ENCODE results near the gene CHML. TPM values are rescaled to one million over a fixed set of nuclear protein-coding genes. Genes with fewer than 3 reads are reported as not detected.

Gene CHML
- total and polyA plus RNA-seq, 2 experiments from 2014 or later = 3.2 to 7.2 TPM

GRCh38 chr1:241591736-241592135, 48.4 kb downstream of the CHML start:
- H3K9me3 ChIP-seq (ENCODE audit: low read depth) = no peaks in the 10 kb centered on the region
- no peak overlapping the region for H3K9ac ChIP-seq
- no peaks in the 10 kb centered on the region for H3K79me2 ChIP-seq (ENCODE audit: insufficient read depth)
- peaks cover 22% of the 10 kb centered on the region for H3F3A ChIP-seq (ENCODE audit: insufficient read depth)
- DNase-seq = no peak
- H3K36me3 ChIP-seq (ENCODE audit: low read depth) = no peaks in the 10 kb centered on the region
- H3K9me2 ChIP-seq (ENCODE audit: insufficient read depth) = no peaks in the 10 kb centered on the region
- no peak overlapping the region for H3K4me2 ChIP-seq (ENCODE audit: unreplicated experiment)
- H2AFZ ChIP-seq = no peak overlapping the region
- no peak for TF ChIP-seq EZH2phosphoT487 (IDR thresholded peaks at IDR 0.05; ENCODE audit: insufficient read depth, low read depth)
- no peak for TF ChIP-seq EZH2 (IDR thresholded peaks at IDR 0.05; ENCODE audit: insufficient read depth, poor library complexity, severe bottlenecking)
- peaks cover 23% of the 10 kb centered on the region for H3K4me1 ChIP-seq (ENCODE audit: insufficient read depth)
- no peaks in the 10 kb centered on the region for H4K20me1 ChIP-seq (ENCODE audit: insufficient read depth)
- H3K27me3 ChIP-seq (replicated peaks; ENCODE audit: insufficient read depth) = no peaks in the 10 kb centered on the region
- H3K27ac ChIP-seq = peak overlapping the region; percentile 1; the same call in 1 of the 2 replicates
- 95 to 98% methylated on average over 5 of the region's 5 CpGs for WGBS, 2 experiments (ENCODE audit: low coverage in 1 of 2, low lambda C conversion rate in 2 of 2, missing lambda C conversion rate in 2 of 2)
- H3K4me3 ChIP-seq = no peak overlapping the region
- in situ Hi-C loops (cut with MboI) = no loop called here

- H3K4me3 ChIP-seq = no peak overlapping the region
- no peaks in the 10 kb centered on the region for H4K20me1 ChIP-seq (ENCODE audit: insufficient read depth)
- no peaks in the 10 kb centered on the region for H3K9me2 ChIP-seq (ENCODE audit: insufficient read depth)
- H3K4me2 ChIP-seq (ENCODE audit: unreplicated experiment) = no peak overlapping the region
- no peak overlapping the region for H3K9ac ChIP-seq
- no peaks in the 10 kb centered on the region for H3K79me2 ChIP-seq (ENCODE audit: insufficient read depth)
- H3K36me3 ChIP-seq (ENCODE audit: low read depth) = no peaks in the 10 kb centered on the region
- peak; percentile 78 for DNase-seq
- H3K4me1 ChIP-seq (ENCODE audit: insufficient read depth) = peaks cover 23% of the 10 kb centered on the region
- H3K9me3 ChIP-seq (ENCODE audit: low read depth) = no peaks in the 10 kb centered on the region
- peak overlapping the region; percentile 1; the same call in 1 of the 2 replicates for H3K27ac ChIP-seq
- H3F3A ChIP-seq (ENCODE audit: insufficient read depth) = peaks cover 22% of the 10 kb centered on the region
- H2AFZ ChIP-seq = no peak overlapping the region
- in situ Hi-C loops (cut with MboI) = no loop called here
- TF ChIP-seq EZH2 (IDR thresholded peaks at IDR 0.05; ENCODE audit: insufficient read depth, poor library complexity, severe bottlenecking) = no peak
- TF ChIP-seq EZH2phosphoT487 (IDR thresholded peaks at IDR 0.05; ENCODE audit: insufficient read depth, low read depth) = no peak
- no peaks in the 10 kb centered on the region for H3K27me3 ChIP-seq (replicated peaks; ENCODE audit: insufficient read depth)
These were observed 48.9 kb downstream of the CHML start for GRCh38 chr1:241591317-241591716.

- in situ Hi-C loops (cut with MboI) = no loop called here
- no peaks in the 10 kb centered on the region for H3K27me3 ChIP-seq (replicated peaks; ENCODE audit: insufficient read depth)
- WGBS, 2 experiments (ENCODE audit: low coverage in 1 of 2, low lambda C conversion rate in 2 of 2, missing lambda C conversion rate in 2 of 2) = 66% methylated on average over 4 of the region's 4 CpGs
These were observed 49.5 kb downstream of the CHML start for GRCh38 chr1:241590719-241591118.

More at GRCh38 chr1:241590719-241591118, 49.5 kb downstream of the CHML start:
- Histone ChIP-seq H4K20me1 (ENCODE audit: insufficient read depth) (no peaks in the 10 kb centered on the region), H3K36me3 (ENCODE audit: low read depth) (no peaks in the 10 kb centered on the region), H2AFZ (no peak overlapping the region), H3K4me3 (no peak overlapping the region), H3K9me2 (ENCODE audit: insufficient read depth) (no peaks in the 10 kb centered on the region), H3K9me3 (ENCODE audit: low read depth) (no peaks in the 10 kb centered on the region), H3K4me2 (ENCODE audit: unreplicated experiment) (no peak overlapping the region), H3K79me2 (ENCODE audit: insufficient read depth) (no peaks in the 10 kb centered on the region), H3K27ac (no peak overlapping the region), H3K4me1 (ENCODE audit: insufficient read depth) (peaks cover 23% of the 10 kb centered on the region), H3F3A (ENCODE audit: insufficient read depth) (peaks cover 22% of the 10 kb centered on the region), H3K9ac (no peak overlapping the region)
- TF ChIP-seq EZH2phosphoT487 (IDR thresholded peaks at IDR 0.05; ENCODE audit: insufficient read depth, low read depth) (no peak), EZH2 (IDR thresholded peaks at IDR 0.05; ENCODE audit: insufficient read depth, poor library complexity, severe bottlenecking) (no peak)
- DNase-seq = no peak

Other genes with a start within 250 kb of the CHML start
- 63.1 and 87.3 TPM in 2 replicates for gene FH, start 120.6 kb downstream of the CHML start, total RNA-seq (2014; rRNA removed; shearing (Covaris generic))
- gene FH, start 120.6 kb downstream of the CHML start, polyA plus RNA-seq (2016; fragmentation: Nextera tagmentation; extraction: Ambion mirVana) = 71.7 and 74.5 TPM in 2 replicates
- gene KMO, start 108.0 kb downstream of the CHML start, total RNA-seq (2014; rRNA removed; shearing (Covaris generic)) = not detected in 2 replicates
- not detected in 2 replicates for gene KMO, start 108.0 kb downstream of the CHML start, polyA plus RNA-seq (2016; fragmentation: Nextera tagmentation; extraction: Ambion mirVana)
- 10.2 and 15.2 TPM in 2 replicates for gene OPN3, start within 50 bp of the CHML start, total RNA-seq (2014; rRNA removed; shearing (Covaris generic))
- gene OPN3, start within 50 bp of the CHML start, polyA plus RNA-seq (2016; fragmentation: Nextera tagmentation; extraction: Ambion mirVana) = 12.3 and 14.0 TPM in 2 replicates
- not detected in 2 replicates for gene WDR64, start 11.9 kb upstream of the CHML start, total RNA-seq (2014; rRNA removed; shearing (Covaris generic))
- gene WDR64, start 11.9 kb upstream of the CHML start, polyA plus RNA-seq (2016; fragmentation: Nextera tagmentation; extraction: Ambion mirVana) = not detected in 2 replicates
- gene EXO1, start 207.8 kb upstream of the CHML start, total RNA-seq (2014; rRNA removed; shearing (Covaris generic)) = 6.2 and 14.2 TPM in 2 replicates
- gene EXO1, start 207.8 kb upstream of the CHML start, polyA plus RNA-seq (2016; fragmentation: Nextera tagmentation; extraction: Ambion mirVana) = 6.2 and 6.3 TPM in 2 replicates